Prostate gland (tissue), 2 donors: ENCODE results near the gene SYT11. TPM values are rescaled to one million over a fixed set of nuclear protein-coding genes. Genes with fewer than 3 reads are reported as not detected.

Experiments
- DNase-seq: peaks from one replicate; pipeline ENCODE4 v3.0.0-alpha.2; 2019; ENCODE audit warnings: low spot score
- H3K27ac ChIP-seq, 2 donors: fragments of 200-600 bp; sonication (generic); 2 replicates each; pipeline ENCODE4 v1.5.1; 2017 to 2019
- H3K27me3 ChIP-seq: fragments of 200-600 bp; sonication (generic); replicated peaks from 2 replicates; pipeline ENCODE4 v1.5.1; 2019; ENCODE audit not compliant: insufficient read depth
- H3K36me3 ChIP-seq, 2 donors: fragments of 200-600 bp; sonication (generic); 1 replicate in 1 of 2; 2 replicates in 1 of 2; pipeline versions ENCODE4 v1.5.1 to v1.8.1; 2017 to 2019
- H3K4me1 ChIP-seq: fragments of 200-600 bp; sonication (generic); replicated peaks from 2 replicates; pipeline ENCODE4 v1.5.1; 2019
- H3K4me3 ChIP-seq, 2 donors: fragments of 200-600 bp; sonication (generic); 2 replicates each; pipeline ENCODE4 v1.5.1; 2017 to 2019
- H3K9me3 ChIP-seq: fragments of 200-600 bp; sonication (generic); 2 replicates; pipeline ENCODE4 v1.5.1; 2017
- CTCF ChIP-seq, 4 experiments: fragments of 200-600 bp in 2 of 4; fragments of 450-650 bp in 2 of 4; sonication (generic) in 2 of 4; IDR thresholded peaks; 1 replicate in 3 of 4; 2 replicates in 1 of 4; pipeline ENCODE4 v1.5.1; 2016 to 2019; ENCODE audit warnings: antibody characterized with exemption in 4 of 4, mild to moderate bottlenecking in 2 of 4, moderate library complexity in 2 of 4
- POLR2A ChIP-seq: fragments of 450-650 bp; IDR thresholded peaks from one replicate; pipeline ENCODE4 v1.6.1; 2016; ENCODE audit warnings: antibody characterized with exemption, mild to moderate bottlenecking
- POLR2AphosphoS5 ChIP-seq: sonication (generic); formaldehyde crosslinking; IDR thresholded peaks from one replicate; pipeline ENCODE4 v1.6.1; 2017; ENCODE audit warnings: antibody characterized with exemption
- WGBS: methylation state at CpG from one replicate; pipeline ENCODE4 v1.1.5; 2018; 5-methylcytosine and 5-hydroxymethylcytosine counted together
- intact Hi-C: fragments of 100-400 bp; cut with DNase I; formaldehyde crosslinking; loops from one replicate; pipeline ENCODE4 v1.14.2; 2022
- total RNA-seq, 2 donors: library from RNA; depleted of rRNA; stranded (reverse); fragments of >200 nt; gene quantifications; one replicate each; pipeline ENCODE4 v1.1.0, GENCODE V29; 2016

Gene SYT11
- total RNA-seq, 2 donors from 2014 or later: 3.6 to 28.0 TPM

DNA sequence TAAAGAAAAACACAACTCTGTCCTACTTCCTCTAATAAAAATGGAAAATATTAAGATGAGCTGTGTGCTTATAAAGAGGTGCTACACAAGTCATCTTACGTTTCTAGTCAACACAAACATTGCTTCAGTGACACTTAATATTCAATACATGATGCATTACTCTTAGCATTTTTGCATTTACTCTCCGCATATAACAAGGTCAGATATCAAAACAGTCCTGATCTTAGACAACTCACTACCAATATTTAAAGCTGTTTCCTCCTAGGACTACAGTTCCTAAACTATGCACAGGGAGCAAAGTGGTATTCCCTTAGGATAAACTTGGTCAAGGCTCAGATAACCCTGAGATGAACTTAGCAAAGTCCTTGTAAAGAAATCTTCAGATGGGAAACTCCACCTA is 39.5 kb downstream of the SYT11 start:
- intact Hi-C loops: no loop called here
- peaks cover 3 to 18% of the 10 kb centered on the region in 2 donors for H3K36me3 ChIP-seq
- H3K9me3 ChIP-seq: no peaks in the 10 kb centered on the region
- no peak overlapping the region for H3K27ac ChIP-seq
- WGBS: 50% methylated on average over 2 of the region's 2 CpGs
- no peaks in the 10 kb centered on the region for H3K27me3 ChIP-seq
- no peak for DNase-seq
- no peak overlapping the region for H3K4me3 ChIP-seq
- no peaks in the 10 kb centered on the region for H3K4me1 ChIP-seq
- TF ChIP-seq POLR2AphosphoS5: no peak
- no peak for TF ChIP-seq POLR2A
- no peak for TF ChIP-seq CTCF (IDR thresholded peaks at IDR 0.05)

GRCh38 chr1:155899683-155900082 is 40.3 kb downstream of the SYT11 start:
- no peaks in the 10 kb centered on the region for H3K9me3 ChIP-seq
- no peak for DNase-seq
- WGBS: 95% methylated on average over 2 of the region's 2 CpGs
- TF ChIP-seq POLR2A: no peak
- TF ChIP-seq CTCF (IDR thresholded peaks at IDR 0.05): no peak
- TF ChIP-seq POLR2AphosphoS5: no peak
- intact Hi-C loops: no loop called here
- no peaks in the 10 kb centered on the region for H3K27me3 ChIP-seq
- H3K36me3 ChIP-seq: peaks cover 11 to 26% of the 10 kb centered on the region in 2 donors
- no peak overlapping the region for H3K27ac ChIP-seq
- H3K4me3 ChIP-seq: no peak overlapping the region
- H3K4me1 ChIP-seq: no peaks in the 10 kb centered on the region

- 82% methylated on average over 4 of the region's 4 CpGs for WGBS
- no peak for DNase-seq
These were observed 40.8 kb downstream of the SYT11 start for GRCh38 chr1:155900161-155900560.

DNA sequence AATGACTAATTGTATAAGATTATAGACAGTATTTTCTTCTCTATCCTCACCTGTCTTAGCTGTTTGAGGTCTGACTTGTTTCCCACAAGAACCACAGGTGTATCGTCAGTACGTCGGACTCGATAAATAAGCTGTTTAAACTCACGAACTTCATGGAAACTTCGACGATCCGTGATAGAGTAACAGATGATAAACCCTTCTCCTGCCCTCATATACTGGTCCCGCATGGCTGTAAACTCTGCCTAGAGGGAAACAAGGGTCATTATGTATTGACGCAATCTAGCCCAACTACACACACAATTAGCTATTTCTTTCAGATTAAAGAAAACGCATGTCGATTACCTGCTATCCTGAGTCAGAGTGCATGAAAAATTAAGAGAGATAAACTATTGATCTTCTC is 44.9 kb downstream of the SYT11 start:
- DNase-seq: no peak
- intact Hi-C loops: no loop called here
- 91% methylated on average over 12 of the region's 12 CpGs for WGBS
- no peaks in the 10 kb centered on the region for H3K4me1 ChIP-seq
- H3K36me3 ChIP-seq: peaks cover 12 to 34% of the 10 kb centered on the region in 2 donors
- H3K27ac ChIP-seq: no peak overlapping the region
- no peak overlapping the region for H3K4me3 ChIP-seq
- H3K9me3 ChIP-seq: no peaks in the 10 kb centered on the region
- H3K27me3 ChIP-seq: no peaks in the 10 kb centered on the region
- no peak for TF ChIP-seq POLR2A
- TF ChIP-seq CTCF (IDR thresholded peaks at IDR 0.05): no peak
- TF ChIP-seq POLR2AphosphoS5: no peak

More at GRCh38 chr1:155900161-155900560, 40.8 kb downstream of the SYT11 start:
- Histone ChIP-seq H3K27me3 (no peaks in the 10 kb centered on the region), H3K9me3 (no peaks in the 10 kb centered on the region), H3K27ac (no peak overlapping the region), H3K4me3 (no peak overlapping the region), H3K4me1 (no peaks in the 10 kb centered on the region), H3K36me3 (peaks cover 12 to 31% of the 10 kb centered on the region in 2 donors)
- TF ChIP-seq POLR2AphosphoS5 (no peak), POLR2A (no peak), CTCF (IDR thresholded peaks at IDR 0.05) (no peak)
- intact Hi-C loops: no loop called here

DNA sequence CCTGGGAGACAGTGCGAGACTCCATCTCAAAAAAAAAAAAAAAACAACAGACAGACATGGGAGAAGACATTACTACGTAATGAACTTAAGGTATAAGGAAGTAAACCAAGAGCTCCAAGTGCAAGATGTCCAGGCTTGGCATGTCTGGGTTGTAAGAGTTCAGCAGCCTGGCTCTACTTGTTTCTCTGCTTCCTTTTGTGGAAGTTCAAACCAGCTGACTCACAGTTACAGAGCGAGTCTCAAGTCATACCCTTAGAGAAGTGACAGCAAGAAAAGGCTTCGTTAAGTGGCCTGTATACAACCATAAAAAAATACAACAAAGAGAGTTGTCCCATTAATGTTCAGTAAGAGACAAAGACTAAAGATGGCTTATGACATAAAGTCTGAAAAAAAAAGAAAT is 50.5 kb downstream of the SYT11 start:
- WGBS: 37% methylated on average over 4 of the region's 4 CpGs
- Histone ChIP-seq H3K4me1 (no peaks in the 10 kb centered on the region), H3K4me3 (no peak overlapping the region), H3K27ac (peak overlapping the region; percentile 89 to 93), H3K36me3 (peaks cover 6 to 8% of the 10 kb centered on the region in 2 donors), H3K27me3 (no peaks in the 10 kb centered on the region), H3K9me3 (no peaks in the 10 kb centered on the region)
- peak; percentile 49 for DNase-seq
- intact Hi-C loops: loop anchor here (5.0 to 10.0 kb wide), 2 partner anchors 53 to 155 kb away; partner anchors contain the start of genes GON4L and SYT11
- no peak for TF ChIP-seq CTCF (IDR thresholded peaks at IDR 0.05)
- TF ChIP-seq POLR2A: no peak
- TF ChIP-seq POLR2AphosphoS5: peak; percentile 56
